A549 (cell line): Measurements from ENCODE around the gene UBQLN1. TPM values are rescaled to one million over a fixed set of nuclear protein-coding genes. Genes with fewer than 3 reads are reported as not detected.

Experiments used
- ATAC-seq, 2 experiments: fragments of 200-7000 bp in 1 of 2; fragments of >200 bp in 1 of 2; cut with Nextera tagmentation in 1 of 2; cut with Tn5 transposase in 1 of 2; 3 replicates each; pipeline versions ENCODE4 v1.8.0 to v1.9.1; 2018 to 2020; ENCODE audit warnings: mild to moderate bottlenecking in 1 of 2, moderate library complexity in 1 of 2
- CTCF ChIA-PET: fragments of 300-600 bp; sonication (Branson Sonifier 250); formaldehyde crosslinking; extraction: SDS; loops from one replicate; lab custom pipeline; 2021; ENCODE audit warnings: antibody characterized with exemption, inconsistent platforms; lab: Yijun Ruan, JAX
- POLR2A ChIA-PET: fragments of 350-600 bp; formaldehyde crosslinking; extraction: SDS; loops from one replicate; lab custom pipeline; 2021; ENCODE audit warnings: antibody characterized with exemption, inconsistent platforms; lab: Yijun Ruan, JAX
- DNase-seq, 2 experiments: peaks; one replicate each; pipeline versions ENCODE4 v3.0.0 to v3.0.0-alpha.2; 2011 to 2016; ENCODE audit warnings: low read depth in 1 of 2, low spot score in 1 of 2
- FAIRE-seq: peaks from 2 replicates; lab custom pipeline; 2011; peaks lifted over from hg19 to GRCh38; lab: Jason Lieb, UNC
- H3K27ac ChIP-seq, 2 experiments: fragments of >200 bp; sonication (Bioruptor Twin); formaldehyde crosslinking; 3 replicates each; pipeline ENCODE4 v1.5.1; 2016 to 2017
- H3K4me1 ChIP-seq: fragments of >200 bp; sonication (Bioruptor Twin); formaldehyde crosslinking; 3 replicates; pipeline ENCODE4 v1.6.1; 2016
- H3K4me2 ChIP-seq: fragments of >200 bp; sonication (Bioruptor Twin); formaldehyde crosslinking; 3 replicates; pipeline ENCODE4 v1.6.1; 2016
- H3K4me3 ChIP-seq: fragments of >200 bp; sonication (Bioruptor Twin); formaldehyde crosslinking; 3 replicates; pipeline ENCODE4 v1.5.1; 2016
- H3K9me3 ChIP-seq: fragments of >200 bp; sonication (Bioruptor Twin); formaldehyde crosslinking; 3 replicates; pipeline ENCODE4 v1.6.1; 2016
- ATOH8 ChIP-seq: fragments of 250-450 bp; sonication (Bioruptor Pico); IDR thresholded peaks from 2 replicates; pipeline ENCODE4 v1.5.0; 2020; ENCODE audit warnings: low read depth, mild to moderate bottlenecking, moderate library complexity
- CEBPB ChIP-seq, 2 experiments: fragments of >200 bp in 1 of 2; sonication (Bioruptor Twin) in 1 of 2; formaldehyde crosslinking in 1 of 2; IDR thresholded peaks; 2 replicates each; pipeline ENCODE4 v1.6.1; 2012 to 2016
- CTCF ChIP-seq: fragments of >200 bp; sonication (Bioruptor Twin); formaldehyde crosslinking; IDR thresholded peaks from 3 replicates; pipeline ENCODE4 v1.5.1; 2016
- E2F6 ChIP-seq: IDR thresholded peaks from 2 replicates; pipeline ENCODE4 v1.6.1; 2012; ENCODE audit warnings: low read depth, borderline replicate concordance
- EHF ChIP-seq: fragments of 250-450 bp; sonication (Bioruptor Pico); IDR thresholded peaks from 2 replicates; pipeline ENCODE4 v1.5.0; 2020; ENCODE audit warnings: mild to moderate bottlenecking
- EHMT2 ChIP-seq: fragments of 200-600 bp; sonication (generic); IDR thresholded peaks from 2 replicates; pipeline ENCODE4 v1.6.1; 2016; ENCODE audit warnings: antibody characterized with exemption, low read depth, mild to moderate bottlenecking, moderate library complexity
- FOSB ChIP-seq: fragments of 250-450 bp; sonication (Bioruptor Pico); IDR thresholded peaks from 2 replicates; pipeline ENCODE4 v1.5.0; 2020; ENCODE audit warnings: mild to moderate bottlenecking, moderate library complexity
- FOSL2 ChIP-seq, 2 experiments: fragments of 450-650 bp in 1 of 2; fragments of >200 bp in 1 of 2; sonication (Bioruptor Twin) in 1 of 2; formaldehyde crosslinking; IDR thresholded peaks; 2 replicates each; pipeline versions ENCODE4 v1.5.0 to v1.6.1; 2016 to 2020; ENCODE audit warnings: mild to moderate bottlenecking in 1 of 2, moderate library complexity in 1 of 2
- HDAC2 ChIP-seq: fragments of 200-600 bp; sonication (generic); IDR thresholded peaks from 2 replicates; pipeline ENCODE4 v1.6.1; 2016
- HEYL ChIP-seq: fragments of 250-450 bp; sonication (Bioruptor Pico); IDR thresholded peaks from 2 replicates; pipeline ENCODE4 v1.8.0; 2021; ENCODE audit warnings: mild to moderate bottlenecking, moderate library complexity
- HMGXB4 ChIP-seq: fragments of 250-450 bp; sonication (Bioruptor Pico); IDR thresholded peaks from 2 replicates; pipeline ENCODE4 v1.5.0; 2021; ENCODE audit warnings: mild to moderate bottlenecking, moderate library complexity, borderline replicate concordance
- HOXA7 ChIP-seq: fragments of 250-450 bp; sonication (Bioruptor Pico); IDR thresholded peaks from 2 replicates; pipeline ENCODE4 v1.5.0; 2020; ENCODE audit warnings: mild to moderate bottlenecking, moderate library complexity
- KDM1A ChIP-seq: fragments of 200-600 bp; sonication (generic); IDR thresholded peaks from 2 replicates; pipeline ENCODE4 v1.6.1; 2016; ENCODE audit warnings: low read depth, mild to moderate bottlenecking
- MAX ChIP-seq: IDR thresholded peaks from 2 replicates; pipeline ENCODE4 v1.6.1; 2012
- MAZ ChIP-seq: fragments of 150-350 bp; IDR thresholded peaks from 2 replicates; pipeline ENCODE4 v1.6.1; 2014; ENCODE audit warnings: antibody characterized with exemption, low read depth, low read length, borderline replicate concordance
- MYC ChIP-seq: IDR thresholded peaks from 2 replicates; pipeline ENCODE4 v1.6.1; 2012; ENCODE audit warnings: mild to moderate bottlenecking, inconsistent platforms, low read length, improper control_type of control experiment, borderline replicate concordance
- NR3C1 ChIP-seq: fragments of >200 bp; sonication (Bioruptor Twin); formaldehyde crosslinking; IDR thresholded peaks from 3 replicates; pipeline ENCODE4 v1.6.1; 2017
- PBX3 ChIP-seq: IDR thresholded peaks from 2 replicates; pipeline ENCODE4 v1.6.1; 2012
- POLR2A ChIP-seq: IDR thresholded peaks from 2 replicates; pipeline ENCODE4 v1.6.1; 2012; ENCODE audit warnings: mild to moderate bottlenecking, low read length
- POLR2AphosphoS2 ChIP-seq: conservative IDR thresholded peaks from 2 replicates; pipeline ENCODE4 v1.6.1; 2012; ENCODE audit warnings: low read length, improper control_type of control experiment, inconsistent platforms
- RAD21 ChIP-seq, 2 experiments: fragments of >200 bp in 1 of 2; sonication (Bioruptor Twin) in 1 of 2; formaldehyde crosslinking in 1 of 2; IDR thresholded peaks in 1 of 2; conservative IDR thresholded peaks in 1 of 2; 2 replicates in 1 of 2; 3 replicates in 1 of 2; pipeline ENCODE4 v1.6.1; 2012 to 2018; ENCODE audit warnings: inconsistent platforms in 1 of 2
- RARB ChIP-seq: fragments of 250-450 bp; sonication (Bioruptor Pico); IDR thresholded peaks from 2 replicates; pipeline ENCODE4 v1.8.0; 2021; ENCODE audit warnings: mild to moderate bottlenecking, moderate library complexity
- RCOR1 ChIP-seq: fragments of 150-350 bp; IDR thresholded peaks from 2 replicates; pipeline ENCODE4 v1.6.1; 2014; ENCODE audit warnings: antibody characterized with exemption, low read length, low read depth
- RNF2 ChIP-seq: fragments of 200-600 bp; sonication (generic); IDR thresholded peaks from 2 replicates; pipeline ENCODE4 v1.6.1; 2016; ENCODE audit warnings: low read depth, mild to moderate bottlenecking, antibody characterized with exemption, moderate library complexity, borderline replicate concordance
- TFCP2L1 ChIP-seq: fragments of 250-450 bp; sonication (Bioruptor Pico); IDR thresholded peaks from 2 replicates; pipeline ENCODE4 v1.5.0; 2021; ENCODE audit warnings: mild to moderate bottlenecking
- ZC3H11A ChIP-seq: fragments of 450-650 bp; IDR thresholded peaks from 2 replicates; pipeline ENCODE4 v1.6.1; 2014; ENCODE audit warnings: antibody characterized with exemption, mild to moderate bottlenecking
- ZFP36 ChIP-seq: fragments of 450-650 bp; IDR thresholded peaks from 2 replicates; pipeline ENCODE4 v1.6.1; 2014; ENCODE audit warnings: borderline replicate concordance; ENCODE audit not compliant: partially characterized antibody
- WGBS: methylation state at CpG from one replicate; pipeline ENCODE4 v1.1.6; 2017; ENCODE audit errors: missing lambda C conversion rate; 5-methylcytosine and 5-hydroxymethylcytosine counted together
- polyA plus RNA-seq, 4 experiments: library from polyadenylated mRNA; depleted of rRNA in 3 of 4; stranded (reverse); fragments of >200 nt; fragmentation: RNase III in 1 of 4; extraction: RNeasy Plus Mini Kit Qiagen cat#74134 plus additional on column Dnase treatment in 1 of 4; gene quantifications; 2 replicates in 3 of 4; 3 replicates in 1 of 4; pipeline ENCODE4 v1.2.3, GENCODE V29; 2011 to 2017
- TF ChIP-seq, protein P1 (sequence below): fragments of 450-650 bp; IDR thresholded peaks from 2 replicates; pipeline ENCODE4 v1.6.1; 2014; ENCODE audit warnings: antibody characterized with exemption

The UBQLN1 gene
- polyA plus RNA-seq, 2 of the 4 experiments (the other 2 are of a cell fraction), result 93.5 to 187 TPM

DNA sequence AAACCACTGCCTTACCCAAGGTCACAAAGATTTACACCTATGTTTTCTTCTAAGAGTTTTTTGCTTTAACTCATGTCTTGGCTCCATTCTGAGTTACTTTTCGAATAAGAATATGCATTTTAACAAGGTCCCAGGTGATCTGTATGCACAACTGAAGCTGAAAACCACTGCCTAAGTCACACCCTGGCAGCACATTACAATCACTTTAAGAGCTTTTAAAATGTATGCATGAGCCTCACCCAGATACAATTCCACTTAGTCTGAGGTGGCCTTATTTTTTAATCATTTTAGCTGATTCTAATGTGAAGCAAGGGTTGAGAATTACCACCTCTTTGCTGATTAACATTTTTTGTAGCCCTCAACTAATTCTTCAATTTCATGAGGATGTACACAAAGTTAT lies 55.3 kb downstream of the UBQLN1 start:
- Histone ChIP-seq H3K4me1 (no peaks in the 10 kb centered on the region), H3K4me3 (no peak overlapping the region), H3K9me3 (0 out of 3 replicates have a peak, but pooled peaks cover 2% of the 10 kb centered on the region), H3K4me2 (no peak overlapping the region), H3K27ac (no peak overlapping the region)
- CTCF ChIA-PET, result no interaction called here
- POLR2A ChIA-PET, result no interaction called here
- no peak for ATAC-seq
- DNase-seq, result no peak
- no peak for TF ChIP-seq RNF2
- no peak for TF ChIP-seq KDM1A
- no peak for TF ChIP-seq MYC
- no peak for TF ChIP-seq ATOH8 (CRISPR knock-in tag)
- no peak for TF ChIP-seq NR3C1
- TF ChIP-seq FOSL2 (IDR thresholded peaks at IDR 0.05), result no peak
- no peak for TF ChIP-seq FOSL2 (CRISPR knock-in tag; IDR thresholded peaks at IDR 0.05)
- TF ChIP-seq HEYL (CRISPR knock-in tag), result no peak
- no peak for TF ChIP-seq EHMT2
- TF ChIP-seq, protein P1, sequence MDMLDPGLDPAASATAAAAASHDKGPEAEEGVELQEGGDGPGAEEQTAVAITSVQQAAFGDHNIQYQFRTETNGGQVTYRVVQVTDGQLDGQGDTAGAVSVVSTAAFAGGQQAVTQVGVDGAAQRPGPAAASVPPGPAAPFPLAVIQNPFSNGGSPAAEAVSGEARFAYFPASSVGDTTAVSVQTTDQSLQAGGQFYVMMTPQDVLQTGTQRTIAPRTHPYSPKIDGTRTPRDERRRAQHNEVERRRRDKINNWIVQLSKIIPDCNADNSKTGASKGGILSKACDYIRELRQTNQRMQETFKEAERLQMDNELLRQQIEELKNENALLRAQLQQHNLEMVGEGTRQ, result no peak
- TF ChIP-seq CEBPB (IDR thresholded peaks at IDR 0.05), result no peak
- TF ChIP-seq E2F6, result no peak
- TF ChIP-seq ZFP36, result no peak
- no peak for TF ChIP-seq EHF
- TF ChIP-seq FOSB (CRISPR knock-in tag), result no peak
- TF ChIP-seq RAD21 (conservative IDR thresholded peaks at IDR 0.05 in 1 of 2, IDR thresholded peaks at IDR 0.05 in 1 of 2), result no peak
- TF ChIP-seq, all 56 proteins: peak for 0
- 97% methylated on average over 1 of the region's 1 CpG for WGBS
- no peak for FAIRE-seq

GRCh38 chr9:83651558-83651957 lies 56.2 kb downstream of the UBQLN1 start:
- POLR2A ChIA-PET, result interaction anchor here (0.7 kb wide), 1 partner anchor 113 kb away, joined by 4 read pairs; the partner anchor contains the start of gene FRMD3
- TF ChIP-seq RCOR1 (no peak), HOXA7 (no peak), CEBPB (IDR thresholded peaks at IDR 0.05) (no peak), CTCF (no peak), RARB (CRISPR knock-in tag) (no peak), POLR2AphosphoS2 (no peak), MAX (no peak), HDAC2 (no peak), POLR2A (no peak), TFCP2L1 (CRISPR knock-in tag) (no peak), PBX3 (no peak), HMGXB4 (CRISPR knock-in tag) (no peak), ZFP36 (no peak), MAZ (no peak), ZC3H11A (no peak)
- TF ChIP-seq, protein P1, result no peak
- Histone ChIP-seq H3K4me1 (no peaks in the 10 kb centered on the region), H3K4me3 (no peak overlapping the region), H3K9me3 (0 out of 3 replicates have a peak, but pooled peaks cover 2% of the 10 kb centered on the region), H3K27ac (no peak overlapping the region), H3K4me2 (no peak overlapping the region)
- FAIRE-seq (no peak), ATAC-seq (no peak), DNase-seq (no peak)
- CTCF ChIA-PET, result interaction anchor here (0.7 to 1.6 kb wide), 2 partner anchors 8 to 13 kb away, joined by 3 to 4 read pairs; no protein-coding TSS in a partner anchor
- 95% methylated on average over 2 of the region's 2 CpGs for WGBS
